ENCODE measurements around the gene GREM2. TPM values are rescaled to one million over a fixed set of nuclear protein-coding genes. Genes with fewer than 3 reads are reported as not detected.

Gene GREM2
- total and polyA plus RNA-seq, 8 donors, result 0.03 to 0.58 (median 0.12) TPM; not detected in 1

- no peak for TF ChIP-seq CTCF (IDR thresholded peaks at IDR 0.05)
Measured at GRCh38 chr1:240501115-240501514, 110.8 kb downstream of the GREM2 start.

GRCh38 chr1:240500647-240501046 lies 111.3 kb downstream of the GREM2 start:
- no peaks in the 10 kb centered on the region for H3K4me1 ChIP-seq
- ATAC-seq (no peak), FAIRE-seq (no peak), DNase-seq (no peak)
- H3K27me3 ChIP-seq, result no peaks in the 10 kb centered on the region
- WGBS, 2 donors, result 71 to 84% methylated on average over 4 of the region's 4 CpGs
- no peak overlapping the region for H3K27ac ChIP-seq
- no peaks in the 10 kb centered on the region for H3K9me3 ChIP-seq
- TF ChIP-seq CTCF (IDR thresholded peaks at IDR 0.05), result no peak
- no peaks in the 10 kb centered on the region for H3K36me3 ChIP-seq
- no peak overlapping the region for H3K4me3 ChIP-seq
- intact Hi-C loops (cut with DNase I), result no loop called here

More at GRCh38 chr1:240501115-240501514, 110.8 kb downstream of the GREM2 start:
- intact Hi-C loops (cut with DNase I), result no loop called here
- no peaks in the 10 kb centered on the region for H3K36me3 ChIP-seq
- H3K27ac ChIP-seq, result no peak overlapping the region
- DNase-seq (no peak), ATAC-seq (no peak), FAIRE-seq (no peak)
- no peak overlapping the region for H3K4me3 ChIP-seq
- 35 to 49% methylated on average over 2 of the region's 2 CpGs for WGBS, 2 donors
- H3K4me1 ChIP-seq, result no peaks in the 10 kb centered on the region
- H3K9me3 ChIP-seq, result no peaks in the 10 kb centered on the region
- H3K27me3 ChIP-seq, result no peaks in the 10 kb centered on the region

- no peak for FAIRE-seq
- Histone ChIP-seq H3K36me3 (no peaks in the 10 kb centered on the region), H3K4me1 (no peaks in the 10 kb centered on the region), H3K9me3 (no peaks in the 10 kb centered on the region), H3K27me3 (no peaks in the 10 kb centered on the region), H3K4me3 (no peak overlapping the region), H3K27ac (no peak overlapping the region)
- DNase-seq, result no peak
- 48 to 61% methylated on average over 2 of the region's 2 CpGs for WGBS, 2 donors
- intact Hi-C loops (cut with DNase I), result no loop called here
- ATAC-seq, result no peak
- no peak for TF ChIP-seq CTCF (IDR thresholded peaks at IDR 0.05)
Measured at GRCh38 chr1:240499012-240499411, 112.9 kb downstream of the GREM2 start.

GRCh38 chr1:240498335-240498734 lies 113.6 kb downstream of the GREM2 start:
- FAIRE-seq (no peak), ATAC-seq (no peak), DNase-seq (no peak)
- 74 to 93% methylated on average over 8 of the region's 8 CpGs for WGBS, 2 donors
- TF ChIP-seq CTCF (IDR thresholded peaks at IDR 0.05), result no peak
- intact Hi-C loops (cut with DNase I), result no loop called here
- no peaks in the 10 kb centered on the region for H3K4me1 ChIP-seq
- no peaks in the 10 kb centered on the region for H3K27me3 ChIP-seq
- H3K4me3 ChIP-seq, result no peak overlapping the region
- no peak overlapping the region for H3K27ac ChIP-seq
- no peaks in the 10 kb centered on the region for H3K9me3 ChIP-seq
- H3K36me3 ChIP-seq, result no peaks in the 10 kb centered on the region

- Histone ChIP-seq H3K9me3 (no peaks in the 10 kb centered on the region), H3K4me3 (no peak overlapping the region), H3K27me3 (no peaks in the 10 kb centered on the region), H3K27ac (no peak overlapping the region), H3K4me1 (no peaks in the 10 kb centered on the region), H3K36me3 (no peaks in the 10 kb centered on the region)
- 60 to 69% methylated on average over 4 of the region's 4 CpGs for WGBS, 2 donors
- no peak for DNase-seq
- ATAC-seq, result no peak
- intact Hi-C loops (cut with DNase I), result no loop called here
- no peak for TF ChIP-seq CTCF (IDR thresholded peaks at IDR 0.05)
- FAIRE-seq, result no peak
Measured at GRCh38 chr1:240497908-240498307, 114.0 kb downstream of the GREM2 start.

Measured in pancreas (tissue), 10 donors.